ENCODE results near the gene FUCA2. TPM values are rescaled to one million over a fixed set of nuclear protein-coding genes. Genes with fewer than 3 reads are reported as not detected.
"Not testable (repeated sequence)": the region's sequence is repeated elsewhere in the genome, so short reads cannot be mapped to it uniquely, and the experiment has no call there.

The FUCA2 gene
- polyA plus RNA-seq, 10 donors: 22.0 to 37.3 (median 28.3) TPM

GRCh38 chr6:143538374-143538773 is 26.9 kb upstream of the FUCA2 start:
- no peak for DNase-seq

- DNase-seq: peak in 2 of 3 donors; percentile 71 to 82
Measured at GRCh38 chr6:143536866-143537691, 25.6 kb upstream of the FUCA2 start.

DNA sequence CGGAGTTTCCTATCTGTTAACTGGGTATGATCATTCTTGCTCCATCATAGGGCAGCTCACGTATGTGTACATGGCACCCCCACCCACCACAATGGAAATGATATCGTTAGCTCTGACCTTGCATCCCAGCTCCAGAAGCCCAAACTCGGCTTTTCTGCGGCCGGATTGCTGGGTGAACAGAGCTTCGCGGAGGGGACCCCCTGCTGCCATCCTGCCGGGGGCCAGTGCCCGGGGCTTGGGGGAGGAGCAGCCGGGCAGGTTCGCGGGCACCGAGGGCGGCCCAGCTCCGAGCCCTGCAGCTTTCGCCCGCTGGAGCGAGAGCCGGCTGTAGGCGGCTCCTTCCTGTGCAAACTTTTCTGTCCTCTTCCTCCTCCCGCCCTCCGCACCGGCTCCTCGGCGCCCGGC is 24.9 kb upstream of the FUCA2 start:
- peak in 2 of 3 donors; percentile 36 to 57 for DNase-seq

GRCh38 chr6:143535189-143535614 is 23.7 kb upstream of the FUCA2 start:
- DNase-seq: no peak

DNA sequence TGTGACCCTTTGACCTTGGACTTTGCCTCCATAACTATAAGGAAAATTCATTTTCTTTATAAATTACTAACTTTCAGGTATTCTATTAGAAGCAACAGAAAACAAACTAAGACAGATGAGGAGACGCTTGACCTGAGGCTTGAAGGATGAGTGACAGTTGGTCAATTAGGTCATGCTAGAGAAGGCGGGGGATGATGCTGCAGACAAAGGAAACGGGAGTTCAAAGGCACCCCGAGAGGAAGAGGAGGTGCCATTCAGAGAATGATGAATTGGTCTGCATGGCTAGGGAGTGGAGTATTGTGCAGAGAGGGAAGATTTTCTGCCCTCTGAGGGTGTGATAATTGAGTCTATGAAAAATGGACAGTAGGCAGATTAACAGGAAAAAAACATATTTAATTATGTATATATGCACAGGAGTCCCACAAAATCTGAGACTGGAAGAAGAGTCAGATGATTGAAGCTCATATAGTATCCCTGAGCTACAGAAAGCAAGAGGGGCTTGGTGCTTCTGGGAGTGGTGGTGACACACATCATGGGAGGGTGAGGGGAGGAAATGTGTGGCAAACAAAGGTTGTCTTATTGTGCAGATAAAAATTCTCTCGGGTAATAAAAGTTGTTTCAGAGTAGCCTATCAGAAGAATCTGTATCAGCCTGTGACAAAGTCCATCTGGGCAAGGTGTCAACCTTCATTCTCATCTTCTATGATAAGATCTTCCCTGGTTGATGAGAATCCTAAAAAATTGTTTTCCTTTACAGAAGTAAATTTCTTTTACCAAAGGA is 20.4 kb upstream of the FUCA2 start:
- no peak for DNase-seq

DNA sequence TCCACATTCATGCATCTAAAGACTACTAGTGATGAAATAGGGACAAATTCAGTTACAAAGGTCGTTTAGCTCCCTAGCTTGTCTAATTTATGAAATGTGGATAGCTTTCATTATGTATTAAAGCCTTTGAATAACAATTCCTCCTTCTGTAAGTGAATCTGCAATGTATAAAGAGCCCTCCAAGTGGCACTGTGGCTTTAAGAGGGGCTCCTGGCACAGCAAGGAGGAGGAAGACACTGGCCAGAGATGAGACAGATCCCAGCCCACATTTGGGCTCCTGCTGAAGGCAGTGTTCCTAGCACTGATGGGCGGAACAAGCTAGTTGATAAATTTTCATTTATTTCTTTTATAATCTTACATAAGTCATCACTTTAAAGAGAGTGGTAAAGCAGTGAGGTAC is 17.6 kb upstream of the FUCA2 start:
- peak in 2 of 3 donors; percentile 11 to 24 for DNase-seq

DNA sequence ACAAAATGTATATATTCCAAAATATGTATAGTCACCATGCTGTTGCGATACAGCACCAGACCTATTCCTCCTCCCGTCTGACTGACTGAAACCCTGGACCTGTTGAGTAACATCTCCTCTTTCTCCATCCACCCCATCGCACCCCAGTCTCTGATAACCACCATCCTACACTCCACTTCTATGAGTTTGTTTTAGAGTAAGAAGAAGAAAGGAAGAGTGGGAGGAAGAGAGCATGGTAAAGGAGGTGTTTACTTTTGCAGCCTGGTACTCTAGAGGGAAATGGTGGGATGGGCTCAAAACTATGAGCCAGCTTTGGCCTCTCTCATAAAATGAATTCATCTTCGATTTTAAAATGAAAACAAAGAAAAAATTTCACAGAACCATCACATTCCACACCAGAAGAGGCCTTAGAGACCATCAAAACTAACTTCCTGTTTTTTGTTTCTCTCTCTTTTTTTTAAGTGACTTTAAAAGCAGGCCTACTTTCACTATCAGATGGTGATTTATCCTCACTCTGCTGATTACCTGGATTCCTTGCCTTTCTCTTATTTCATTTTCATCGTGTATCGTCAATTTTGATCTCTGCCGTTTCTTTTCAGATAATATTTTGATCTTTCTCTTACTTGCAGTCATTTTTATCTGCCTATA is 16.8 kb upstream of the FUCA2 start:
- no peak for DNase-seq

DNA sequence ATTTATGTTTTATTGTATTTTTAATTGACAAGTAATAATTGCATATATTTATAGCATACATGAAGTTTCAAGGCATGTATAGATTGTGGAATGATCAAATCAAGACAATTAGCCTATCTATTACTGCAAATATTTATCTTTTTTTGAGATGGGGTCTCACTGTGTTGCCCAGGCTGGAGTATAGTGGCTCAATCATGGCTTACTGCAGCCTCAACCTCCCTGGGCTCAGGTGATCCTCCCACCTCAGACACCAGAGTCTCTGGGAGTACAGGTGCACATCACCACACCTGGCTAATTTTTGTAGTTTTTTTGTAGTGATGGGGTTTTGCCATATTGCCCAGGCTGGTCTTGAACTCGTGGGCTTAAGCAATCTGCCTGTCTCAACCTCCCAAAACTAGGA is 16.2 kb upstream of the FUCA2 start:
- DNase-seq: no peak

- no peak for DNase-seq
Measured at GRCh38 chr6:143525356-143525755, 13.8 kb upstream of the FUCA2 start.

GRCh38 chr6:143522039-143522600 is 10.6 kb upstream of the FUCA2 start:
- no peak for DNase-seq

GRCh38 chr6:143517447-143517773 is 5.9 kb upstream of the FUCA2 start:
- DNase-seq: no peak

DNA sequence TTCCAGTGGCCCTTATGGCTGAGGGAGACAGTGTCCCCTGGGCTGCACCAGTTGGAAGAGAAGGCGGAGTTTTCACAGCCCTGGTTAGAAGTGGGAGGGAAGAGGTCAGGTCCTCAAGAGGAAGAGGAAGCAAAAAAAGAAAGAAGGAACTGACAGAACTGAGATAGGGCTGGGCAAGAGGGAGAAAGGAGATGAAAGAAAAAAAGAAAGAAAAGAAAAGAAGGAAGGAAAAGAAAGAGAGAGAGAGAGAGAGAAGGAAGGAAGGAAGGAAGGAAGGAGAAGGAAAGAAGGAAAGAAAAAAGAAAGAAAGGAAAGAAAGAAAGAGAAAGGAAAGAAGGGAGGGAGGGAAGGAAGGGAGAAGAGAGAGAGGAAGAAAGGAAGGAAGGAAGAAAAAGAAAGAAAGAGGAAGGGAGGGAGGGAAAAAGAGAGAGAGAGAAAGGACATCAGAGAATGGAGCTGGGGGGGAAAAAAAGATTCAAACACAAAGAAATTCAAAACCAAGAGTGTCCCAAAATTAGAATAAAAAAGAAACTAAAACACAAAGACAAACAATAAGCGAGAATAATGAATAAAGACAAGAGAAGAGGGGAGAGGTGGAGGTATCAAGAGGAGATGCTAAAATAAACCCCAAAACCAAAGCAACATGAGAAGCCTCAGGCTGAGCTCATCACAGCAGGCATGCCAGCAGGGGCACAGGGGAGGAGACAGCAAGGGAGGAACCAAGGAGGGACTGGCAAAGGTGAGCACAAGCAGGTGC is 5.3 kb upstream of the FUCA2 start:
- no peak for DNase-seq

- no peak for DNase-seq
Measured at GRCh38 chr6:143515766-143516355, 4.3 kb upstream of the FUCA2 start.

- peak; percentile 58 to 67 (median 65) for DNase-seq
Measured at GRCh38 chr6:143515061-143515760, 3.7 kb upstream of the FUCA2 start.

GRCh38 chr6:143513410-143513809 is 1.9 kb upstream of the FUCA2 start:
- DNase-seq: no peak

GRCh38 chr6:143510326-143510725 is 1.2 kb downstream of the FUCA2 start:
- DNase-seq: not testable (repeated sequence)

- DNase-seq: no peak
Measured at GRCh38 chr6:143507358-143508145, 4.0 kb downstream of the FUCA2 start.

DNA sequence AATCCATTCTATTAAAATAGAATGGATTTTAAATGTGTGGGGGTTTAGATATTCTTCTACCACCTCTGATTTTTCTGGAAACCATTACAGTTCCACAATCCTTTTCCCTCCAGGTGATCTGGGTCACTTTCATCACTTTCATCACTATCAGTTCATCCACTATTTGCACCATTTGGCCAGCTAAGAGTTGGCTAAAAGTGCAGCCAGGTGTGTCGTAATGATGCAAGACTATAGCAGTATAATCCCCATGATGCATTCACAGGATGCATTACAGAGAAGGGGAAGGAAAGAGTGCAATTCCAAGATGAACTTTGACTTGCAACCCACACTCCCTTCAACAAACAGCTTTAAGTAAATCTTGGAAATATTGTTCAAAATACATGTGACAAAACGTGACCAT is 4.9 kb downstream of the FUCA2 start:
- DNase-seq: no peak

GRCh38 chr6:143506199-143506598 is 5.3 kb downstream of the FUCA2 start:
- DNase-seq: no peak

GRCh38 chr6:143505537-143505936 is 6.0 kb downstream of the FUCA2 start:
- DNase-seq: no peak
